Liver (tissue), 3 donors: Measurements from ENCODE around the gene GTPBP3.

ENCODE experiments used
- HNF4G ChIP-seq: IDR thresholded peaks from 2 replicates; pipeline ENCODE4 v1.6.1; 2016; ENCODE audit warnings: antibody characterized with exemption
- RAD21 ChIP-seq, 2 donors: IDR thresholded peaks; 2 replicates each; pipeline ENCODE4 v1.6.1; 2016; ENCODE audit warnings: antibody characterized with exemption in 2 of 2, mild to moderate bottlenecking in 2 of 2
- SP1 ChIP-seq: IDR thresholded peaks from 2 replicates; pipeline ENCODE4 v1.6.1; 2018; ENCODE audit warnings: antibody characterized with exemption, mild to moderate bottlenecking
- TAF1 ChIP-seq: conservative IDR thresholded peaks from 2 replicates; pipeline ENCODE4 v1.6.1; 2016; ENCODE audit warnings: antibody characterized with exemption, mild to moderate bottlenecking
- YY1 ChIP-seq: IDR thresholded peaks from 2 replicates; pipeline ENCODE4 v1.6.1; 2016; ENCODE audit warnings: antibody characterized with exemption, mild to moderate bottlenecking
- TF ChIP-seq, protein P1 (sequence below): fragments of 150-350 bp; IDR thresholded peaks from 2 replicates; pipeline ENCODE4 v1.5.1; 2017; ENCODE audit warnings: improper control_type of control experiment, low read depth, low read length; ENCODE audit not compliant: missing input control
- TF ChIP-seq, protein P2 (sequence below): IDR thresholded peaks from 2 replicates; pipeline ENCODE4 v1.6.1; 2016; ENCODE audit warnings: antibody characterized with exemption, mild to moderate bottlenecking
- TF ChIP-seq, protein P3 (sequence below): IDR thresholded peaks from 2 replicates; pipeline ENCODE4 v1.6.1; 2016; ENCODE audit warnings: antibody characterized with exemption
- donor health status: healthy.
- donor health status: healthy.

DNA sequence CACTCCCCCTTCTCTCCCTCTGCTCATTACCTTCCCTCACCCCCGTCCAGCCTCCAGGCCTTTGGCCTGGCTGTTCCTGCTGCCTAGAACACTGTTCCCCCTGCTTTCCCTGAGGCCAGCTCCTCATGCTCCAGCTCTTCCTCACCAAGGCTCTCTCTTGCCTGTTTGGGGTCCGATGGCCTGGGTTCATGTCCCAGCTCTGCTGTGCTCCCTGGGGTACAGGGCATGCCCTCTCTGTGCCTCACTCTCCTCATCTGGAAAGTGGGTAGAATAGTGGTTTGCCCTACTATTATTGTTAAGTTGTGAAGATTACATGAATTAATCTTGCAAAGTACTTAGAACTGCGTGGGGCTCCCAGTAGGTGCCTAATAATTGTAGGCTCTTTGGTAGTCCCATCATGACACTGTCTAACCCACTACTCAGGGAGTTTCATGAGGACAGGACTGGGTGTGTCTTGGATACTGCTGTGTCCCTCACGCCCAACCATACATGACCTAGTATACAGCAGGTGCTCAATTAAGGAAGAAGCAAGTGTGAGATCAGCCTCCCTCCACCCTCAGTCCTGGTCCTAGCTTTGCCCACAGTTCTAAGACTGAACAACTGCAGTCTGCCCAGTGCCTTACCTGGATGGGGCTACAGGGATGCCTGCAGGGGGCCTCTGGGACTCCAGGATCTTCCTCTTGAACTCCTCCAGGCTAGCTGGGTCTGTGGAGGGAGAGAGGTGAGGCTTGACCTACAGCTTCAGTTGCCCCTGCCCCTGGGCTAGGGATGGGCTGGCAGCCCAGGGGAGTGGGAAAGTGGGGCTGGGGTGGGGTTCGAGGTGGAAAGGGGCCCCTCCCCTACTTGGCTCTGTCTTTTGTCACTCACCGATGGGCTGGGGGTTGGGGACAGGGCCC lies 22.8 kb downstream of the GTPBP3 start:
- TF ChIP-seq, protein P1, sequence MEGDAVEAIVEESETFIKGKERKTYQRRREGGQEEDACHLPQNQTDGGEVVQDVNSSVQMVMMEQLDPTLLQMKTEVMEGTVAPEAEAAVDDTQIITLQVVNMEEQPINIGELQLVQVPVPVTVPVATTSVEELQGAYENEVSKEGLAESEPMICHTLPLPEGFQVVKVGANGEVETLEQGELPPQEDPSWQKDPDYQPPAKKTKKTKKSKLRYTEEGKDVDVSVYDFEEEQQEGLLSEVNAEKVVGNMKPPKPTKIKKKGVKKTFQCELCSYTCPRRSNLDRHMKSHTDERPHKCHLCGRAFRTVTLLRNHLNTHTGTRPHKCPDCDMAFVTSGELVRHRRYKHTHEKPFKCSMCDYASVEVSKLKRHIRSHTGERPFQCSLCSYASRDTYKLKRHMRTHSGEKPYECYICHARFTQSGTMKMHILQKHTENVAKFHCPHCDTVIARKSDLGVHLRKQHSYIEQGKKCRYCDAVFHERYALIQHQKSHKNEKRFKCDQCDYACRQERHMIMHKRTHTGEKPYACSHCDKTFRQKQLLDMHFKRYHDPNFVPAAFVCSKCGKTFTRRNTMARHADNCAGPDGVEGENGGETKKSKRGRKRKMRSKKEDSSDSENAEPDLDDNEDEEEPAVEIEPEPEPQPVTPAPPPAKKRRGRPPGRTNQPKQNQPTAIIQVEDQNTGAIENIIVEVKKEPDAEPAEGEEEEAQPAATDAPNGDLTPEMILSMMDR: no peak
- TF ChIP-seq HNF4G (no peak), RAD21 (IDR thresholded peaks at IDR 0.05) (no peak), SP1 (no peak), YY1 (no peak), TAF1 (no peak)
- TF ChIP-seq, protein P2, sequence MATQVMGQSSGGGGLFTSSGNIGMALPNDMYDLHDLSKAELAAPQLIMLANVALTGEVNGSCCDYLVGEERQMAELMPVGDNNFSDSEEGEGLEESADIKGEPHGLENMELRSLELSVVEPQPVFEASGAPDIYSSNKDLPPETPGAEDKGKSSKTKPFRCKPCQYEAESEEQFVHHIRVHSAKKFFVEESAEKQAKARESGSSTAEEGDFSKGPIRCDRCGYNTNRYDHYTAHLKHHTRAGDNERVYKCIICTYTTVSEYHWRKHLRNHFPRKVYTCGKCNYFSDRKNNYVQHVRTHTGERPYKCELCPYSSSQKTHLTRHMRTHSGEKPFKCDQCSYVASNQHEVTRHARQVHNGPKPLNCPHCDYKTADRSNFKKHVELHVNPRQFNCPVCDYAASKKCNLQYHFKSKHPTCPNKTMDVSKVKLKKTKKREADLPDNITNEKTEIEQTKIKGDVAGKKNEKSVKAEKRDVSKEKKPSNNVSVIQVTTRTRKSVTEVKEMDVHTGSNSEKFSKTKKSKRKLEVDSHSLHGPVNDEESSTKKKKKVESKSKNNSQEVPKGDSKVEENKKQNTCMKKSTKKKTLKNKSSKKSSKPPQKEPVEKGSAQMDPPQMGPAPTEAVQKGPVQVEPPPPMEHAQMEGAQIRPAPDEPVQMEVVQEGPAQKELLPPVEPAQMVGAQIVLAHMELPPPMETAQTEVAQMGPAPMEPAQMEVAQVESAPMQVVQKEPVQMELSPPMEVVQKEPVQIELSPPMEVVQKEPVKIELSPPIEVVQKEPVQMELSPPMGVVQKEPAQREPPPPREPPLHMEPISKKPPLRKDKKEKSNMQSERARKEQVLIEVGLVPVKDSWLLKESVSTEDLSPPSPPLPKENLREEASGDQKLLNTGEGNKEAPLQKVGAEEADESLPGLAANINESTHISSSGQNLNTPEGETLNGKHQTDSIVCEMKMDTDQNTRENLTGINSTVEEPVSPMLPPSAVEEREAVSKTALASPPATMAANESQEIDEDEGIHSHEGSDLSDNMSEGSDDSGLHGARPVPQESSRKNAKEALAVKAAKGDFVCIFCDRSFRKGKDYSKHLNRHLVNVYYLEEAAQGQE: no peak
- TF ChIP-seq, protein P3, sequence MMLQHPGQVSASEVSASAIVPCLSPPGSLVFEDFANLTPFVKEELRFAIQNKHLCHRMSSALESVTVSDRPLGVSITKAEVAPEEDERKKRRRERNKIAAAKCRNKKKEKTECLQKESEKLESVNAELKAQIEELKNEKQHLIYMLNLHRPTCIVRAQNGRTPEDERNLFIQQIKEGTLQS: no peak
